ENCODE measurements around the gene KLHL35.

DNA sequence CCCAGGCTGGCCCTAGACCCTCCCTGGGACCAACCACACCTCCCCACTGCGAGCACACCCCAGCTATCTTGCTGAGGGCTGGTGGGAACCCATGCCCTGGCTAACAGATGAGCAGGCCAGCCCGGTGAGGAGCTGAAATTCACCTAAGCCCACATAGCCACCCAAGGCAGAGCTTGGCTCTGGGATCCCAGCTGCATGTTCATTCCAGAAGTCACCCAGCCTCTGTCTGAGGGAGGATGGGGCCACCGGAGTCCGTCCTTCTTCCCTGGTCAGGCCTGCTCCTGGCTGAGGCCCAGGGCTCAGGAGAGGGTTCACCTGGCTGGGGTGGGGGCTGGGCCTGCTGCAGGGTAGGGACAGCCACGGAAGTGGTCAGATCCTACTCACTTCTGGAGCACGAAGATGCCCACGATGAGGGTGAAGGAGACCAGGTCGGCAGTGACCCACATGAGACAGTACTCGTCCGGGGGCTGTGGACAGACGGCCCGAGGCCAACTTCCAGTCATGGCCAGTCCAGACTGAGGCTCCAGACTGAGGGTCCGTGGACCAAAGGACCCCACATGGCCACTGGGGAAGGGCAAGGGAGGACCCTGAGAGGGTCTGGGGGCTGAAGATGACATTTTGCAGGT lies 6.6 kb upstream of the KLHL35 start:
- TF ChIP-seq, protein P1, sequence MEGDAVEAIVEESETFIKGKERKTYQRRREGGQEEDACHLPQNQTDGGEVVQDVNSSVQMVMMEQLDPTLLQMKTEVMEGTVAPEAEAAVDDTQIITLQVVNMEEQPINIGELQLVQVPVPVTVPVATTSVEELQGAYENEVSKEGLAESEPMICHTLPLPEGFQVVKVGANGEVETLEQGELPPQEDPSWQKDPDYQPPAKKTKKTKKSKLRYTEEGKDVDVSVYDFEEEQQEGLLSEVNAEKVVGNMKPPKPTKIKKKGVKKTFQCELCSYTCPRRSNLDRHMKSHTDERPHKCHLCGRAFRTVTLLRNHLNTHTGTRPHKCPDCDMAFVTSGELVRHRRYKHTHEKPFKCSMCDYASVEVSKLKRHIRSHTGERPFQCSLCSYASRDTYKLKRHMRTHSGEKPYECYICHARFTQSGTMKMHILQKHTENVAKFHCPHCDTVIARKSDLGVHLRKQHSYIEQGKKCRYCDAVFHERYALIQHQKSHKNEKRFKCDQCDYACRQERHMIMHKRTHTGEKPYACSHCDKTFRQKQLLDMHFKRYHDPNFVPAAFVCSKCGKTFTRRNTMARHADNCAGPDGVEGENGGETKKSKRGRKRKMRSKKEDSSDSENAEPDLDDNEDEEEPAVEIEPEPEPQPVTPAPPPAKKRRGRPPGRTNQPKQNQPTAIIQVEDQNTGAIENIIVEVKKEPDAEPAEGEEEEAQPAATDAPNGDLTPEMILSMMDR (IDR thresholded peaks at IDR 0.05; ENCODE audit: low read depth, low read length, poor library complexity, severe bottlenecking): no peak
- TF ChIP-seq EZH2phosphoT487 (IDR thresholded peaks at IDR 0.05; ENCODE audit: borderline replicate concordance, low read length): no peak
